ENCODE data around the gene STX4.

STX4 gene

GRCh38 chr16:31002862-31003341 lies 30.5 kb upstream of the STX4 start:
- DNase-seq (ENCODE audit: low read depth, low spot score): no peak
- POLR2A ChIA-PET: no interaction called here
- TF ChIP-seq CTCF (IDR thresholded peaks at IDR 0.05; ENCODE audit: insufficient read depth, low read length, missing control alignments): no peak
- H3K4me3 ChIP-seq (ENCODE audit: low read depth, low read length): no peak overlapping the region
- CTCF ChIA-PET: interaction anchor here (0.7 to 2.0 kb wide), 5 partner anchors 10 to 453 kb away, joined by 3 to 14 read pairs (median 3); partner anchors contain the start of gene HSD3B7

- DNase-seq (ENCODE audit: low read depth, low spot score): no peak
- ChIA-PET CTCF (interaction anchor here (1.2 to 1.4 kb wide), 2 partner anchors 10 to 19 kb away, joined by 3 to 6 read pairs; partner anchors contain the start of gene HSD3B7), POLR2A (no interaction called here)
- TF ChIP-seq CTCF (IDR thresholded peaks at IDR 0.05; ENCODE audit: insufficient read depth, low read length, missing control alignments): no peak
- no peak overlapping the region for H3K4me3 ChIP-seq (ENCODE audit: low read depth, low read length)
Observed at GRCh38 chr16:31003744-31004143, 29.6 kb upstream of the STX4 start.

- ChIA-PET CTCF (interaction anchor here (1.2 to 1.4 kb wide), 2 partner anchors 20 to 51 kb away, joined by 3 to 6 read pairs; partner anchors contain the start of gene HSD3B7), POLR2A (interaction anchor here (0.6 kb wide), 1 partner anchor 17 kb away, joined by 3 read pairs; no protein-coding TSS in a partner anchor)
- no peak for DNase-seq (ENCODE audit: low read depth, low spot score)
- no peak for TF ChIP-seq CTCF (IDR thresholded peaks at IDR 0.05; ENCODE audit: insufficient read depth, low read length, missing control alignments)
- no peak overlapping the region for H3K4me3 ChIP-seq (ENCODE audit: low read depth, low read length)
Observed at GRCh38 chr16:31004658-31005057, 28.7 kb upstream of the STX4 start.

GRCh38 chr16:31005350-31006085 lies 27.8 kb upstream of the STX4 start:
- POLR2A ChIA-PET: no interaction called here
- CTCF ChIA-PET: interaction anchor here (1.4 kb wide), 1 partner anchor 52 kb away, joined by 3 read pairs; no protein-coding TSS in a partner anchor
- TF ChIP-seq CTCF (IDR thresholded peaks at IDR 0.05; ENCODE audit: insufficient read depth, low read length, missing control alignments): no peak
- DNase-seq (ENCODE audit: low read depth, low spot score): no peak
- H3K4me3 ChIP-seq (ENCODE audit: low read depth, low read length): no peak overlapping the region

- no peak for DNase-seq (ENCODE audit: low read depth, low spot score)
- ChIA-PET CTCF (interaction anchor here (1.4 kb wide), 1 partner anchor 53 kb away, joined by 3 read pairs; no protein-coding TSS in a partner anchor), POLR2A (no interaction called here)
- TF ChIP-seq CTCF (IDR thresholded peaks at IDR 0.05; ENCODE audit: insufficient read depth, low read length, missing control alignments): no peak
- H3K4me3 ChIP-seq (ENCODE audit: low read depth, low read length): no peak overlapping the region
Observed at GRCh38 chr16:31006086-31006385, 27.3 kb upstream of the STX4 start.

- CTCF ChIA-PET: interaction anchor here (0.7 to 2.9 kb wide), 2 partner anchors 21 to 23 kb away, joined by 3 to 11 read pairs; partner anchors contain the start of gene HSD3B7
Observed at GRCh38 chr16:31006589-31006988, 26.8 kb upstream of the STX4 start.

More at GRCh38 chr16:31006589-31006988, 26.8 kb upstream of the STX4 start:
- TF ChIP-seq CTCF (IDR thresholded peaks at IDR 0.05; ENCODE audit: insufficient read depth, low read length, missing control alignments): no peak
- no peak overlapping the region for H3K4me3 ChIP-seq (ENCODE audit: low read depth, low read length)
- no peak for DNase-seq (ENCODE audit: low read depth, low spot score)
- POLR2A ChIA-PET: interaction anchor here (1.1 kb wide), 1 partner anchor 27 kb away, joined by 4 read pairs; the partner anchor contains the start of gene STX4
